Heart right ventricle (tissue), 16 donors: Measurements from ENCODE around the gene RET. TPM values are rescaled to one million over a fixed set of nuclear protein-coding genes. Genes with fewer than 3 reads are reported as not detected.

Experiments
- ATAC-seq, 8 donors: fragments of 200-7000 bp; cut with Tn5 transposase; one replicate each; pipeline ENCODE4 v1.9.1; 2020; ENCODE audit warnings: mild to moderate bottlenecking in 8 of 8, moderate library complexity in 8 of 8, moderate number of reproducible peaks in 1 of 8
- DNase-seq, 2 donors: peaks; one replicate each; pipeline ENCODE4 v3.0.0-alpha.2; 2020
- H3K27ac ChIP-seq, 10 donors: fragments of 200-600 bp; sonication (generic) in 2 of 10; one replicate each; pipeline versions ENCODE4 v1.5.0 to v1.8.0; 2020 to 2022; ENCODE audit warnings: mild to moderate bottlenecking in 3 of 10
- H3K27me3 ChIP-seq, 7 donors: fragments of 200-600 bp; one replicate each; pipeline ENCODE4 v1.8.0; 2021 to 2022; ENCODE audit warnings: mild to moderate bottlenecking in 2 of 7
- H3K36me3 ChIP-seq, 9 donors: fragments of 200-600 bp; sonication (generic) in 1 of 9; one replicate each; pipeline versions ENCODE4 v1.5.0 to v1.8.0; 2020 to 2022; ENCODE audit warnings: mild to moderate bottlenecking in 2 of 9
- H3K4me1 ChIP-seq, 9 donors: fragments of 200-600 bp; sonication (generic) in 1 of 9; one replicate each; pipeline versions ENCODE4 v1.5.0 to v1.8.0; 2020 to 2022; ENCODE audit warnings: mild to moderate bottlenecking in 4 of 9
- H3K4me3 ChIP-seq, 10 donors: fragments of 200-600 bp; sonication (generic) in 2 of 10; one replicate each; pipeline versions ENCODE4 v1.5.0 to v1.8.0; 2020 to 2022; ENCODE audit warnings: mild to moderate bottlenecking in 7 of 10, moderate library complexity in 2 of 10
- H3K9me3 ChIP-seq, 11 donors: fragments of 200-600 bp in 10 of 11; sonication (generic) in 2 of 11; one replicate each; pipeline versions ENCODE4 v1.5.0 to v1.8.0; 2013 to 2022; ENCODE audit warnings: mild to moderate bottlenecking in 2 of 11, control low read depth in 1 of 11, moderate library complexity in 1 of 11
- WGBS, 2 donors: extraction: QIAGEN DNeasy Blood & Tissue Kit; methylation state at CpG; one replicate each; pipeline ENCODE4 v1.1.7; 2013; ENCODE audit warnings: inconsistent platforms in 1 of 2; 5-methylcytosine and 5-hydroxymethylcytosine counted together
- intact Hi-C, 10 donors: fragments of 100-400 bp; cut with DNase I; formaldehyde crosslinking; loops; one replicate each; pipeline versions ENCODE4 v1.11.1 to v1.14.2; 2022
- polyA plus RNA-seq, 2 donors: library from polyadenylated mRNA; stranded (reverse); fragments of 200-250 nt; gene quantifications; one replicate each; pipeline ENCODE4 v1.2.3, GENCODE V29; 2013
- total RNA-seq, 10 donors: library from RNA; stranded (reverse); fragmentation: NEBNext Ultra II Directional in 3 of 10; extraction: Animal tissue kit (Norgen Biotek cat#: 25700) in 3 of 10; gene quantifications; one replicate each; pipeline versions ENCODE4 v1.2.1 to v1.2.4, GENCODE V29; 2021 to 2023
- TF ChIP-seq, protein P1 (sequence below), 9 donors: fragments of 200-600 bp; sonication (generic) in 2 of 9; IDR thresholded peaks; one replicate each; pipeline versions ENCODE4 v1.5.0 to v1.8.0; 2021 to 2022; ENCODE audit warnings: antibody characterized with exemption in 9 of 9, mild to moderate bottlenecking in 5 of 9, moderate library complexity in 1 of 9
- donor health status: Arrhythmogenic right ventricular cardiomyopathy.
- donor health status: ischemic (EF 13 %, LVEDD 7.1; RV severe dilation, severe dysfunction).
- donor health status: healthy with polysubstance abuse.
- donor health status: DM: no; HTN: yes; CAD: no.
- donor health status: DM: no; HTN: no; CAD: no.
- donor health status: ischemic (EF 25% LVEDD 6.9; RV normal size, moderate dysfunction).
- donor health status: ischemic (EF 25% LVEDD 5.7; RV mildly dilated, moderate dysfunction).
- donor health status: healthy.
- donor health status: DM: yes; HTN: yes; CAD: no.
- donor health status: Ischemic cardiomyopathy.
- donor health status: ischemic (EF 35%, LVEDD 5.7; RV mildly dilated, moderate dysfunction).
- donor health status: nonischemic (EF 11% LVEDD 7.7; RV severe dilation, severe dysfunction).
- donor health status: DM: yes; HTN: yes; CAD: no.
- donor health status: PGD.
- donor health status: ischemic (EF 29% LVEDD 5.4; RV normal size, mild dysfunction).
- donor health status: nonischemic (EF 23%, LVEDD 6.1; RV moderate dilation, normal function).

RET gene
- total and polyA plus RNA-seq, 12 donors: 0.38 to 2.6 (median 1.2) TPM

DNA sequence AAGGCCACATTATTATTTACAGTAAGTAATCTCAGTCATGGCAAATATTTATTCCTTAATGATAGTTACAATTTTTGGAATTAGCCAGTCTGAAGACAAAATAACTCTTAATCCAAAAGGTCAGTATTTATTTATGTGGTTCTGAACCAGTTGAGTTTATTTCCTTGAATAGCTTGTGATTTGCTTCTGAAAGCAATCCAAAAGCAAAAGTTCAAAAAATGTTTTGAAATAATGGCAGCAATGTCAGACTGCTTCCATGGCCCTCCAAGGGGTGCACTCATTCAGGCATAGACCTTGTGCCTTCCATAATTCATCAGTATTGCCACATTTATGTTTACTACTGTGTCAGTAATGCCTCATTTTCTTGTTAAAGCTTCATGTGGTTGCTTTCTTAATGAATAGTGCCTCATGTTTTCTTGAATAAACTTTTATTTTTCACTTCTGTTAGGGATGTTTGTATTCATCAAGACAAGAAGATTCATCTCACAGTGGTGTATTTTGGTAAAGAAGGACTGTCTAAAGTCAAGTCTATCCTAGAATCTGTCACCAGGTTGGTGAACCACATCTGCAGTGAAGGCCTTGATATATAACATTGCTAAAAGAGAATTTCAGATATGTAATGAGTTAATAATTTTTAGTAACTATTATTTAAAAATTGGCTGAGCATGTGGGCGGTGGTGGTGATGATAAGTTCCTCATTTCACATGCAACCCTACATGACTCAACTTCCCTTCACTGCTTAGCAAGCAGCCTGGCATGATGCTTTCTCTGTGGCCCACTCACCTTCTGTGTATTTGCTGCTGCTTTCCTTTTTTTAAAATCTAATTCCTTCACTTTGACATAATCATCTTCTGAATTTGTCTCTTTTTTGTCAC, 83.4 kb downstream of the RET start:
- WGBS, 2 donors: 86 to 91% methylated on average over 1 of the region's 1 CpG
- no peak for ATAC-seq
- TF ChIP-seq, protein P1, sequence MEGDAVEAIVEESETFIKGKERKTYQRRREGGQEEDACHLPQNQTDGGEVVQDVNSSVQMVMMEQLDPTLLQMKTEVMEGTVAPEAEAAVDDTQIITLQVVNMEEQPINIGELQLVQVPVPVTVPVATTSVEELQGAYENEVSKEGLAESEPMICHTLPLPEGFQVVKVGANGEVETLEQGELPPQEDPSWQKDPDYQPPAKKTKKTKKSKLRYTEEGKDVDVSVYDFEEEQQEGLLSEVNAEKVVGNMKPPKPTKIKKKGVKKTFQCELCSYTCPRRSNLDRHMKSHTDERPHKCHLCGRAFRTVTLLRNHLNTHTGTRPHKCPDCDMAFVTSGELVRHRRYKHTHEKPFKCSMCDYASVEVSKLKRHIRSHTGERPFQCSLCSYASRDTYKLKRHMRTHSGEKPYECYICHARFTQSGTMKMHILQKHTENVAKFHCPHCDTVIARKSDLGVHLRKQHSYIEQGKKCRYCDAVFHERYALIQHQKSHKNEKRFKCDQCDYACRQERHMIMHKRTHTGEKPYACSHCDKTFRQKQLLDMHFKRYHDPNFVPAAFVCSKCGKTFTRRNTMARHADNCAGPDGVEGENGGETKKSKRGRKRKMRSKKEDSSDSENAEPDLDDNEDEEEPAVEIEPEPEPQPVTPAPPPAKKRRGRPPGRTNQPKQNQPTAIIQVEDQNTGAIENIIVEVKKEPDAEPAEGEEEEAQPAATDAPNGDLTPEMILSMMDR (IDR thresholded peaks at IDR 0.05): no peak
- H3K4me1 ChIP-seq: peaks cover 0 to 37% (median 0%) of the 10 kb centered on the region in 9 donors
- peaks cover 0 to 48% (median 5%) of the 10 kb centered on the region in 9 donors for H3K36me3 ChIP-seq
- intact Hi-C loops: no loop called here
- peak overlapping the region in 1 of 10 donors; percentile 33 for H3K27ac ChIP-seq
- H3K4me3 ChIP-seq: no peak overlapping the region
- H3K27me3 ChIP-seq: no peaks in the 10 kb centered on the region
- H3K9me3 ChIP-seq: no peaks in the 10 kb centered on the region
- DNase-seq: no peak

GRCh38 chr10:43160921-43161255, 84.0 kb downstream of the RET start:
- Histone ChIP-seq H3K36me3 (peaks cover 0 to 54% (median 5%) of the 10 kb centered on the region in 9 donors), H3K4me1 (peaks cover 0 to 37% (median 0%) of the 10 kb centered on the region in 9 donors), H3K27ac (peak overlapping the region in 1 of 10 donors; percentile 33), H3K4me3 (no peak overlapping the region), H3K9me3 (no peaks in the 10 kb centered on the region), H3K27me3 (no peaks in the 10 kb centered on the region)
- ATAC-seq (no peak), DNase-seq (no peak)
- TF ChIP-seq, protein P1 (IDR thresholded peaks at IDR 0.05): no peak
- intact Hi-C loops: no loop called here
- WGBS, 2 donors: 96 to 97% methylated on average over 2 of the region's 2 CpGs

GRCh38 chr10:43162604-43163003, 85.7 kb downstream of the RET start:
- H3K27ac ChIP-seq: peak overlapping the region in 1 of 10 donors; percentile 6
- no peaks in the 10 kb centered on the region for H3K27me3 ChIP-seq
- H3K4me1 ChIP-seq: peaks cover 0 to 40% (median 0%) of the 10 kb centered on the region in 9 donors
- intact Hi-C loops: no loop called here
- H3K4me3 ChIP-seq: no peak overlapping the region
- H3K36me3 ChIP-seq: peaks cover 0 to 71% (median 5%) of the 10 kb centered on the region in 9 donors
- DNase-seq: no peak
- no peak for ATAC-seq
- WGBS, 2 donors: 76 to 91% methylated on average over 1 of the region's 1 CpG
- TF ChIP-seq, protein P1 (IDR thresholded peaks at IDR 0.05): no peak
- H3K9me3 ChIP-seq: no peaks in the 10 kb centered on the region

DNA sequence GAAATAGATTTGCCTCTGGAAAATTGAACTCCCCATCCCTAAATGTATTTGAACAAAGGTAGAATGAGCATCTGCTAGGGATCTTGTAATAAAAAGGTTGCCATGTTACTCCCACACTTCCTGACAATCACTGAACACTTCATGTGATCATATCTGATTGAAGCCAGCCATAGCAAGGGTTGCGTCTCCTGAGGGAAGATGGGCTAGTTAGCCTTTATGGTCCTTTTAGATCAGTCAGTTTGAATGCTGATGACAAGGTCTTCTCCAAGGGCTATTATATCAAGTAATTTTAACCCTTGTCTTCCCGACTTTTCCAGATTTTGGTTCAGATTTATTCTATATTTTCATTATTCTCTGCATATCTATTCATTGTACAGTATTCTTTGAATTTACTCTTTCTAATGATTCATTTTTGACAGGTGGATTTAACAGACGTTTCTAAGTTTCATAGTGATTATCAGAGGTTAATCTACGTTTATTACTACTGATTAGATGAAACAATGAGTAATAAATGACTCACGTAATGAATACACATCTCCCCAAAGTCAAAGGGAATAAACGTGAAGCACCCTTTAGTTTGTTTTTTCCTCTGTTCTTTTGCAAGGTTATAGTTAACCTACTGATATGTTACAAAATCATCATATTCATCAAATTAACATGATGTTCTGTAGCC, 89.5 kb downstream of the RET start:
- Histone ChIP-seq H3K9me3 (no peaks in the 10 kb centered on the region), H3K4me1 (peaks cover 0 to 26% (median 0%) of the 10 kb centered on the region in 9 donors), H3K27ac (no peak overlapping the region), H3K4me3 (no peak overlapping the region), H3K36me3 (peaks cover 0 to 92% (median 5%) of the 10 kb centered on the region in 9 donors), H3K27me3 (no peaks in the 10 kb centered on the region)
- TF ChIP-seq, protein P1 (IDR thresholded peaks at IDR 0.05): no peak
- ATAC-seq (no peak), DNase-seq (no peak)
- intact Hi-C loops: no loop called here
- 86 to 90% methylated on average over 6 of the region's 6 CpGs for WGBS, 2 donors
